ENCODE data around the gene POLR3A.

Gene POLR3A

DNA sequence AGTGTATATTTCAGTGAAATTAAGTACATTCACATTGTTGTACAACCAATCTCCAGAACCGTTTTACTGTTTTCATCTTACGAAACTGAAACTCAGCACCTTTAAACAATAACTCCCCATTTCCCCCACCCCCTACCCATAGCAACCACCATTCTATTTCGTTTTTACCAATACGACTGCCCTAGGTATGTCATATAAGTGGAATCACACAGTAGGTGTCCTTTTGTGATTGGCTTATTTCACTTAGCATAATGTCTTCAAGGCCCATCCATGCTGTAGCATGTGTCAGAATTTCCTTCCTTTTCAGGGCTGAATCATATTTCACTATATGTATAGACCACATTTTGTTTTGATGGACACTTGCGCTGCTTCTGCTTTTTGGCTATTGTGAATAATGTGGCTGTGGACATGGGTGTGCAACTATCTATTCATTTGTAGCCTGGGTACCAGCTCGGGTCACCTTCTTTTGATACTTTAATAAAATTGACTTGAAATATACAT is 68.4 kb downstream of the POLR3A start:
- no peaks in the 10 kb centered on the region for H3K36me3 ChIP-seq (ENCODE audit: control insufficient read depth in 1 of 2, insufficient read depth in 2 of 2, low read length in 2 of 2)
- no peak overlapping the region for H3K14ac ChIP-seq (ENCODE audit: low read length)
- H2BK120ac ChIP-seq (ENCODE audit: insufficient read depth, low read length, poor library complexity): no peak overlapping the region
- no peak overlapping the region for H3K18ac ChIP-seq (ENCODE audit: low read length)
- H2BK12ac ChIP-seq (ENCODE audit: low read length): no peak overlapping the region
- no CpG with 5 or more reads among the region's 6 CpGs for WGBS (ENCODE audit: extremely low coverage, insufficient coverage, insufficient read length)
- H3K4me3 ChIP-seq (ENCODE audit: low read depth, low read length): no peak overlapping the region
- no peak for DNase-seq
- H3K9ac ChIP-seq (ENCODE audit: low read length): no peak overlapping the region
- H3K79me1 ChIP-seq (ENCODE audit: low read length): no peaks in the 10 kb centered on the region
- no peak overlapping the region for H2AFZ ChIP-seq (ENCODE audit: insufficient read depth, low read length, poor library complexity)
- H3K4me1 ChIP-seq (ENCODE audit: control insufficient read depth in 1 of 2, insufficient read depth in 2 of 2, low read length in 2 of 2): no peaks in the 10 kb centered on the region
- H2AK5ac ChIP-seq (ENCODE audit: low read length): no peak overlapping the region
- H4K91ac ChIP-seq (ENCODE audit: low read depth, low read length): no peak overlapping the region
- no peak overlapping the region for H3K23ac ChIP-seq (ENCODE audit: low read length)
- no peak overlapping the region for H3K27ac ChIP-seq (ENCODE audit: low read depth, low read length)
- H3K4me2 ChIP-seq (ENCODE audit: low read length): no peak overlapping the region
- no peak overlapping the region for H4K8ac ChIP-seq (ENCODE audit: low read depth, low read length)
- H3K4ac ChIP-seq (ENCODE audit: low read depth, low read length): no peak overlapping the region
- H3K9me3 ChIP-seq (ENCODE audit: insufficient read depth, low read depth, low read length): peaks cover 7% of the 10 kb centered on the region
- no peaks in the 10 kb centered on the region for H3K27me3 ChIP-seq (ENCODE audit: insufficient read depth, low read length)
- H4K12ac ChIP-seq (ENCODE audit: low read depth, low read length): no peak overlapping the region
- no peak overlapping the region for H2BK5ac ChIP-seq (ENCODE audit: low read depth, low read length, poor library complexity)
- H3K79me2 ChIP-seq (ENCODE audit: control insufficient read depth, insufficient read depth, low read length, poor library complexity): no peaks in the 10 kb centered on the region

DNA sequence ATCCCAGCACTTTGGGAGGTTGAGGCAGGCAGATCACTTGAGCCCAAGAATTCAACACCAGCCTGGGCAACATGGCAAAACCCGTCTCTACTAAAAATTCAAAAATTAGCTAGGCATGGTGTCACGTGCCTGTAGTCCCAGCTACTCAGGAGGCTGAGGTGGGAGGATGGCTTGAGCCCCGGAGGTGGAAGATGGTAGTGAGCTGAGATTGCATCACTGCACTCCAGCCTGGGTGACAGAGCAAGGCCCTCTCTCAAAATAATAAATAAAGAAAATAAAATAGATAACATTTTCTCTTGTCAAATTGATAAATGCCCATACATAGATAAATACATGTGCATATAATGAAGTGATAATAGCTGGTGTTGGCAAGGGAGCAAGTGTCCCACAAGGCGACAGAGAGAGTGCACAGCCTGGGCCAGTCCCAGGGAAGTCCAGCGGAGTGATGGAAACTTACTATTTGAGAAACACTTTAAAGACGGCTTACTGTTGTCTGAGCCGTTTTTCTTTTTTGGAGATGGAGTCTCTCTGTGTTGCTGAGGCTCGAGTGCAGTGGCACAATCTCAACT is 69.3 kb downstream of the POLR3A start:
- no peak overlapping the region for H3K18ac ChIP-seq (ENCODE audit: low read length)
- no peak overlapping the region for H4K91ac ChIP-seq (ENCODE audit: low read depth, low read length)
- H3K27me3 ChIP-seq (ENCODE audit: insufficient read depth, low read length): no peaks in the 10 kb centered on the region
- no peak overlapping the region for H4K12ac ChIP-seq (ENCODE audit: low read depth, low read length)
- no peak overlapping the region for H3K4me3 ChIP-seq (ENCODE audit: low read depth, low read length)
- H3K9ac ChIP-seq (ENCODE audit: low read length): no peak overlapping the region
- no peaks in the 10 kb centered on the region for H3K36me3 ChIP-seq (ENCODE audit: control insufficient read depth in 1 of 2, insufficient read depth in 2 of 2, low read length in 2 of 2)
- no peak overlapping the region for H3K4ac ChIP-seq (ENCODE audit: low read depth, low read length)
- no peak overlapping the region for H2AK5ac ChIP-seq (ENCODE audit: low read length)
- no CpG with 5 or more reads among the region's 8 CpGs for WGBS (ENCODE audit: extremely low coverage, insufficient coverage, insufficient read length)
- H3K79me2 ChIP-seq (ENCODE audit: control insufficient read depth, insufficient read depth, low read length, poor library complexity): no peaks in the 10 kb centered on the region
- no peaks in the 10 kb centered on the region for H3K4me1 ChIP-seq (ENCODE audit: control insufficient read depth in 1 of 2, insufficient read depth in 2 of 2, low read length in 2 of 2)
- no peak overlapping the region for H2BK5ac ChIP-seq (ENCODE audit: low read depth, low read length, poor library complexity)
- H3K27ac ChIP-seq (ENCODE audit: low read depth, low read length): no peak overlapping the region
- H2BK12ac ChIP-seq (ENCODE audit: low read length): no peak overlapping the region
- DNase-seq: no peak
- H3K23ac ChIP-seq (ENCODE audit: low read length): no peak overlapping the region
- H2BK120ac ChIP-seq (ENCODE audit: insufficient read depth, low read length, poor library complexity): no peak overlapping the region
- H3K4me2 ChIP-seq (ENCODE audit: low read length): no peak overlapping the region
- H2AFZ ChIP-seq (ENCODE audit: insufficient read depth, low read length, poor library complexity): no peak overlapping the region
- H3K79me1 ChIP-seq (ENCODE audit: low read length): no peaks in the 10 kb centered on the region
- no peak overlapping the region for H4K8ac ChIP-seq (ENCODE audit: low read depth, low read length)
- no peak overlapping the region for H3K14ac ChIP-seq (ENCODE audit: low read length)
- H3K9me3 ChIP-seq (ENCODE audit: insufficient read depth, low read depth, low read length): peaks cover 7% of the 10 kb centered on the region

- Histone ChIP-seq H4K91ac (ENCODE audit: low read depth, low read length) (no peak overlapping the region), H3K27ac (ENCODE audit: low read depth, low read length) (no peak overlapping the region), H3K9me3 (ENCODE audit: insufficient read depth, low read depth, low read length) (peaks cover 7% of the 10 kb centered on the region), H2BK5ac (ENCODE audit: low read depth, low read length, poor library complexity) (no peak overlapping the region), H2AFZ (ENCODE audit: insufficient read depth, low read length, poor library complexity) (no peak overlapping the region), H3K4me1 (ENCODE audit: control insufficient read depth in 1 of 2, insufficient read depth in 2 of 2, low read length in 2 of 2) (no peaks in the 10 kb centered on the region), H3K4ac (ENCODE audit: low read depth, low read length) (no peak overlapping the region), H3K27me3 (ENCODE audit: insufficient read depth, low read length) (no peaks in the 10 kb centered on the region), H3K4me3 (ENCODE audit: low read depth, low read length) (no peak overlapping the region), H3K4me2 (ENCODE audit: low read length) (no peak overlapping the region), H3K79me1 (ENCODE audit: low read length) (no peaks in the 10 kb centered on the region), H3K23ac (ENCODE audit: low read length) (no peak overlapping the region), H3K18ac (ENCODE audit: low read length) (no peak overlapping the region), H4K8ac (ENCODE audit: low read depth, low read length) (no peak overlapping the region), H2BK12ac (ENCODE audit: low read length) (no peak overlapping the region), H4K12ac (ENCODE audit: low read depth, low read length) (no peak overlapping the region), H3K14ac (ENCODE audit: low read length) (no peak overlapping the region), H3K36me3 (ENCODE audit: control insufficient read depth in 1 of 2, insufficient read depth in 2 of 2, low read length in 2 of 2) (no peaks in the 10 kb centered on the region), H3K9ac (ENCODE audit: low read length) (no peak overlapping the region), H3K79me2 (ENCODE audit: control insufficient read depth, insufficient read depth, low read length, poor library complexity) (no peaks in the 10 kb centered on the region), H2AK5ac (ENCODE audit: low read length) (no peak overlapping the region), H2BK120ac (ENCODE audit: insufficient read depth, low read length, poor library complexity) (no peak overlapping the region)
- WGBS (ENCODE audit: extremely low coverage, insufficient coverage, insufficient read length): no CpG with 5 or more reads among the region's 4 CpGs
- DNase-seq: no peak
Measured at GRCh38 chr10:77959384-77959783, 69.9 kb downstream of the POLR3A start.

DNA sequence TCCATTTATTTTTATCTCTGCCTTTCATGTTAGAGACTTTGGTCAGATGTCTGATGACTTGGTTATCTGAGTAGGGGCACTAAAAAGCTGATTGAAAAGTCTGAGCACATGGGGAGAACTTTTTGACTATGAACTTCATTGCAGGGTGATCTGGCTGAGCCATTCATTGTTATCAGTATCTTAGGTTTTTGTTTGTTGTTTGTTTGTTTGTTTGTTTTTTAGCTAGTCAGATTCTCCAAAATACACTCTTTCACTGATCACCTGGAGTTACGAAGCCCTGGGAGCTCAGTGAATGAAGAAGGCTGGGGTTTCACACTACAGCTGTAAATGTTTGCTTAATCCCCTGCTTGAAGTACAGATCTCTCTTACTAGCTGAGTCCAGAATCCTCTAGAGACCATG is 74.2 kb downstream of the POLR3A start:
- no peaks in the 10 kb centered on the region for H3K36me3 ChIP-seq (ENCODE audit: control insufficient read depth in 1 of 2, insufficient read depth in 2 of 2, low read length in 2 of 2)
- DNase-seq: no peak

More for the DNA sequence above, 74.2 kb downstream of the POLR3A start:
- H3K14ac ChIP-seq (ENCODE audit: low read length): no peak overlapping the region
- peaks cover 5% of the 10 kb centered on the region for H3K9me3 ChIP-seq (ENCODE audit: insufficient read depth, low read depth, low read length)
- H3K79me2 ChIP-seq (ENCODE audit: control insufficient read depth, insufficient read depth, low read length, poor library complexity): no peaks in the 10 kb centered on the region
- H3K27ac ChIP-seq (ENCODE audit: low read depth, low read length): no peak overlapping the region
- no peak overlapping the region for H2AK5ac ChIP-seq (ENCODE audit: low read length)
- no peak overlapping the region for H3K23ac ChIP-seq (ENCODE audit: low read length)
- no peak overlapping the region for H3K4ac ChIP-seq (ENCODE audit: low read depth, low read length)
- no CpG with 5 or more reads among the region's 1 CpG for WGBS (ENCODE audit: extremely low coverage, insufficient coverage, insufficient read length)
- no peak overlapping the region for H4K91ac ChIP-seq (ENCODE audit: low read depth, low read length)
- no peak overlapping the region for H3K9ac ChIP-seq (ENCODE audit: low read length)
- H4K12ac ChIP-seq (ENCODE audit: low read depth, low read length): no peak overlapping the region
- no peak overlapping the region for H2BK12ac ChIP-seq (ENCODE audit: low read length)
- H2BK5ac ChIP-seq (ENCODE audit: low read depth, low read length, poor library complexity): no peak overlapping the region
- H2AFZ ChIP-seq (ENCODE audit: insufficient read depth, low read length, poor library complexity): no peak overlapping the region
- H3K79me1 ChIP-seq (ENCODE audit: low read length): no peaks in the 10 kb centered on the region
- H3K4me1 ChIP-seq (ENCODE audit: control insufficient read depth in 1 of 2, insufficient read depth in 2 of 2, low read length in 2 of 2): no peaks in the 10 kb centered on the region
- no peak overlapping the region for H3K18ac ChIP-seq (ENCODE audit: low read length)
- no peak overlapping the region for H3K4me2 ChIP-seq (ENCODE audit: low read length)
- no peaks in the 10 kb centered on the region for H3K27me3 ChIP-seq (ENCODE audit: insufficient read depth, low read length)
- no peak overlapping the region for H2BK120ac ChIP-seq (ENCODE audit: insufficient read depth, low read length, poor library complexity)
- H4K8ac ChIP-seq (ENCODE audit: low read depth, low read length): no peak overlapping the region
- no peak overlapping the region for H3K4me3 ChIP-seq (ENCODE audit: low read depth, low read length)

Data from trophoblast cell (in vitro differentiated cells and primary cell).